NCI-H1105 treated with DMSO at 0.1 percent for 48 hours (cell line): ENCODE results near the gene CARD9.
"Not testable (repeated sequence)": the region's sequence is repeated elsewhere in the genome, so short reads cannot be mapped to it uniquely, and the experiment has no call there.

Experiments
- DNase-seq: peaks from one replicate; lab custom pipeline; 2025; lab: John Stamatoyannopoulos, UW

Gene CARD9

DNA sequence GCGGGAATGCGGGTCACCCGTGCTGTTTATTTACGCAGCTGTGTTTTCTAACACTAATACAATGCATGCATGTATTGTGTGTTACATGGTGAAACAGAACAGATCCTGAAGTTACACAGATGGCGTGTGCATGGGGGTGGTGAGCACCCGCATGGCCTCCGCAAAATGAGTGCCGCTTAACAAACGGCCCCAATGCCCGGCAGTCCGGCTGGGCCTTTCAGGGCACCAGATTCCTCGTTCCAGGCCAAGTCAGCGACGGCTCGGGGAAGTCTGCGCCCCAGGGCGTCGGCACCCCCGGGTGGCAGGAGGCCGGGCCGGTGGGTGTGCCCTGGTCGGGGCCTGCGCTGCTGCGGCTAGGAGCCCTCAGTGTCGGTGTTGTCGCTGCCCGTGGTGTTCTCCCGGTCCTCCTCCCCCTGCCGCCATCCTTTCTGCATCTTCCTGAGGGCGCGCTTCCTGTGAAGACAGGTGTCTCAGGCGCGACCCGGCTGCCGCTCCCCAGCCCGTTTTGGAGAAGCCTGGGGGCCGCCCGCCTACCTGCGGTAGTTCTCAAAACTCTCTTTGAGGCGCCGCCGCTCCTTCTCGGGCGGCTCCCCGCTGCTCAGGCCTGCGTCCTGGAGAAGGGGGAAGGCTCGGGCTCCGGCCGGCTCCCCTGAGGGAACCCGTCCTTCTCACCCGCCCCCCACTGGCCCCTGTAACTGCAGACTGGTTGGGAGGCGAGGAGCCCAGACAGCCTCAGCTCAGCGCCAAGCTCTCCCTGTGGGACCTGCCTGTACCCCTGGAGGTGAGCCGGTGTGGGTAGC, 9.3 kb downstream of the CARD9 start:
- DNase-seq = no peak

DNA sequence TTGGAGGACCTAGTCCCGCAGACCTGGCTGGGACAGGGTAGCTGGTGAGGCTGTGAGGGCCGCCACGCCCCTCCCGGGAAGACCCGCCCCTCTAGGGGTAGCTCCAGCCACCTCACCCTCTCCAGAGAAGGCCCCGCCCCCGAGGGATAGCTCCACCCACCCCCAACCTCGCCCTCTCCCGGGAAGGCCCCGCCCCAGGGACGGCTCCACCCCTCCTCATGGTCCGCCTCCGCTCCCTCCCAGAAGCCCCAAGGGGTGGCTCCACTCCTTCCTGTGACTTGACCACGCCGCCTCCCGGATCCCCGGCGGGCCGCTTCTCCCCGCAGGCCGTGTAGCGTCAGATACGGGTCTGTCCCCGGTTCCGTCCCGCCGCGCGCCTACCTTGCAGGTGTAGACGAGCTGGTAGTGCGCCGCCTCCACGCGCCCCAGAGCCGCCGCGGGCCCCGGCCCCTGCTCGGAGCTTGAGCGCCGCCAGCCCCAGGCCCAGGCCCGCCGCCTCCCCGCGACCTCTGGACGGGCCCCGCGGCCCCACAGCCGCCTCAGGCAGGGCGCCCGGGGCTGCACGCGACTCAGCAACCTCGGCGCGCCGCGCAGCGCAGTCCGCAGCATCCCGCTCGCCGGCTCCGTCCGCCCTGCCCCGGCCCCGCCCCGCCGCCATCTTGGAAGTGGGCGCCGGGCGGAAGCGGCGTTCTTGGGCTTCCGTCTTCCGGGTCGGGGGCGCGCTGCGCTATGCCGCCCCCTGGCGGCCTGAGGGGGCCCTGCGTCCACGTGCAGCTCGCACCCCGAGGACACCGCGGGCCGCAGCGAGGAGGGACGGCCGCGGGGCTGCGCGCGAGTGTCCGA, 10.1 kb downstream of the CARD9 start, which contains the start of gene DNLZ:
Gene DNLZ, minus strand, starts transcription at position 639 of the 843 bp plus-strand sequence. Its CDS starts 30 bp downstream, at position 609.
- peak; percentile 76 for DNase-seq

DNA sequence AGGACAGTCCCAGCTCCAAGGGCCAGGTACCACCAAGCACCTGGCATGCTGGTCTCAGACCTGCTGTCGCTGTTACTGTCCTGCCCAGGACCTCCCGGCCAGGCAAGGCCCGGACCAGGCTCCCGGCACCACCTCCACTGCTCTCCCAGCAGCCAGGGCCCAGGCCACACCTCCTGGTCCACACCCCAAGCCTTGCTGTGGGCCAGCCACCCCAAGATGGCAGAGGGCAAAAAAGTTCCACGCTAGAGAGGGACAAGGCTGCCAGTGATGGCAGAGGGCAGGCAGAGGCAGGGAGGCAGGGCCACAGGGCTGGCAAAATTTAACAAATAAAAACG, 11.1 kb downstream of the CARD9 start:
- no peak for DNase-seq

DNA sequence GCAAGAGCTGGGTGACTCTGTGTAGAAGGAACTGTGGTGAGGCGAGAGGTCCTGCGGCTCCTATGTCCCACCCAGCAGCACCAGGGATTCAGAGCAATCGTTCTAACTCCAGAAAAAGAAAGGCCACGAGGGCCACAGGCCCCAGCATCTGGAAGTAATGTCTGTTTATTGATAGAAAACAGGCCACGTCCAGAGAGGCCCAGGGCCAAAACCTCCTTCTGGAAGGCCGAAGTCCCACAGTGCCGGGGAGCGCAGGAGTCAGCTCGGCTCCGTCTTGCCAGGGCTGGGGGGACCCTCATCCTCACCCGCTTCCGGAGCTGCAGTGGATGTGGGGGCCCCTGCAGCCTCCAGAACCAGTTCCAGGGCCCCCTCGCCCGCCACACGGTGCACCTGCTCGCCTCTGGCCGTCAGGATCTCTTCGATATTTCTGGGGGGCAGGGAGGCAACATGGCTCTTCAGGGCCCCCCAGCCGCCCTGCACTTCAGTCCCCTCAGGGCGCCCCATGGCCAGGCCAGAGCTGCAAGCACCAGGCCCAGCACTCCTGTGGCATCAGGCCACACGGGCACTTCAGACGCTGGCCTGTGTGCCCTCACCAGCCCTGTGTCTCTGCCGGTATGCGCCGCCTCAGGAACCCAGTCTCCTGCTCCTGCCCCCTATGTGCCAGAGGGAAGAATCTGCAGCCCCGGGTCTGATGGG, 11.6 kb downstream of the CARD9 start:
- no peak for DNase-seq

DNA sequence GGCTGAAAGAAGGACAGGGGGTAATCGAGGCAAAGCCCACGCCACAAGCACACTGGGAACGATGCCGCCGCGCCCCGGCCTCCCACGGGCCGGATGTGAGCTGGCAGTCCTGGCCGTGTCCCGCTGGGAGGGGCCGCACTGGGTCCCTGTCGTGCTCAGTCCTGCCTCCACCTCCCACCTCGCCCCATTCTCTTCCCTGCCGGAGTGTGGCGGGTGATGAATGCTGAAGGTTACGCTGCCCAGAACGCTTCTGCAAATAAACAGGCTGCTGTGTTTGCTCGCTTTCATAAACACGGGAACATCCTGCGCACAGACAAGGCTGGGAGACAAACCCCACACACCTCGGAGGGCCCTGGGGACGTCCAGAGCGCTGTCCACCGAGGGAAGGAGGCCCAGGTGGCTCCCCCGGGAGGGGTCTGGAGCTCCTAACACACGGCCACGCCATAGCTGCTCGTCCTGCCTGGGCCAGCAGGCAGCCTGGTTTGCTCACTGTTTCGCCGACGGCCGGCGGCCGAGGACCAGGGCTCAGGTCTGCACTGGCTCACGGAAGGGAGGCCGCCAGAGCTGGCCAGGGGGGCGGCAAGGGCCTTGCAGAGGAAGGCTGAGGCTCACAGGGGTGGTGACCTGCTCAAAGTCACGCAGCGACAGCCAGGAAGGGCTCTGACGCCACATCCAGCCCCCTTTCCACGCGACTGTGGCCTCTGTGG, 12.3 kb downstream of the CARD9 start:
- no peak for DNase-seq

DNA sequence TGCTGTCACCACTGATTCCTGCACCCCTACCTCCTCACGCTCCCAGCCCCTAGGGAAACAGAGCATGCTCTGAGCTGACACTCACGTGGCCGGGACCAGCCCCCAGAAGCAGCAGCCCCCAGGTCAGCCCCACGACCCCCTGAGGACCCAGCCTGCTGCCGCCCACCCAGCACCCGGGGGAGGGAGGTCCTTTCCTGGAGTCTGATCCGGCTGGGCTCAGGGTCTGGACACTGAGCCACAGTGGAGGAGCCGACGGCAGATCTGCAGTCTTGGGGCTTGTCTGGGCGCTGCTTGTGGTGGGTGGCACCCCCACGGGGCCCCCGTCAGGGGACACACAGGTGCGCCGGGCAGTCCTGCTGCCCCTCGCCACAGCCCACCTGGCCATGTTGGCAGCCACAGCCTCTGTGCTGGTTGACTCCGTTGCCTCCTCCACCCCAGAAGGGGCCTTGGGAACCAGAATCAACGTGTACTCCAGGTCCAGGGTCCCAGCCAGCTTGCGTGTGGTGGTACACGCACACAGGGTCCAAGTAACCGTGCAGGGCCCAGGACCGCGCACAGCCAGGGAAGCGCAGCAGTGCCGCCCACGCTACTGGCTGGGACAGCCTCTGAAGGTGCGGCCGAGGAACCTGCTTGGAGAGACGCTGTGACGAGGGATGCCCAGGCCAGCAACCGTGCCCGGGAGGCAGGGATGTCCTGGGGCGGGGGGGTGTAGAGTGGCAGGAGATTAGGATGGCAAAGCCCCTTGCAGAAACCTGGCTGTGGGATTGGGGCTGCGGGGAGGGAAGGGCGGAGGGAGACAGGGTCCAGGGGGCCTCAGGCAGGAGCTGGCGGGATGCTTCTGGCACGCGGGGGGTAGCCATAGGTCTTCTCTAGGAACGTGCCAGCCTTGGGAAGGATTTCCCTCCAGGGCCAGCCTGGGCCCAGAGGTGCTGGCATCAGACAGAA, 13.4 kb downstream of the CARD9 start:
- DNase-seq = no peak

DNA sequence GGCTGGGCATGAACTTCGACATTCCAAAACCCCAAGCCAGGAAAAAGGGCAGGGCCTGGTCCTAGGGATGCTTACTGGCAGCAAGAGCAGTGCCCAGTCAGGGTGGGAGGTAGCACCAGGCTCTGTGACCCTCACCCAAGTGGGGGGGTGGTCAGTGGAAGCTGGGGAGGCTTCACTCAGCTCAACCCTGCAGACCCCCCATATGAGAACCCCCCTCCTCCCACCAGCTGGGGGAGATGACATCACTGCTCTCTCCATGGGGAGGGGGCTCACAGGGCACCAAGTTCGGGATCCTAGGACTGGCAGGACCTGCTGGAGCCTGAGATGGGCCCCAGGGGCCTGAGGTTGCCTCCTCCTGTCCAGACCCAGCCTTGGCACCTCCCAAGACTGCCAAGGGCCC, 14.6 kb downstream of the CARD9 start:
- DNase-seq = no peak

DNA sequence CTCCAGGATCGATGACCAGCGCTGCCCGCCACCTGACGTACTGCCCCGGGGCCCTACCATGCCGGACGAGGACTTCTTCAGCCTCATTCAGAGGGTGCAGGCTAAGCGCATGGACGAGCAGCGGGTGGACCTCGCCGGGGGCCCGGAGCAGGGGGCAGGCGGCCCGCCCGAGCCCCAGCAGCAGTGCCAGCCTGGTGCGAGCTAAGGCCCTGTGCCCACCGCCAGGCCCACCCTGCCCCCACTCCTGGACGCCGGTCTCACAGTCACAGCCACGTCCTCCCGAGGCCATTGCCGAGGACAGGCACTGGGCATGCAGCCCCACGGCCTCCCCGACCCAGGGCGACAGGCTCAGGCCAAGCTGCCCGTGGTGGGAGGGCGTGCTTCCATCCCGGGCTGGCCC, 15.5 kb downstream of the CARD9 start:
- no peak for DNase-seq

DNA sequence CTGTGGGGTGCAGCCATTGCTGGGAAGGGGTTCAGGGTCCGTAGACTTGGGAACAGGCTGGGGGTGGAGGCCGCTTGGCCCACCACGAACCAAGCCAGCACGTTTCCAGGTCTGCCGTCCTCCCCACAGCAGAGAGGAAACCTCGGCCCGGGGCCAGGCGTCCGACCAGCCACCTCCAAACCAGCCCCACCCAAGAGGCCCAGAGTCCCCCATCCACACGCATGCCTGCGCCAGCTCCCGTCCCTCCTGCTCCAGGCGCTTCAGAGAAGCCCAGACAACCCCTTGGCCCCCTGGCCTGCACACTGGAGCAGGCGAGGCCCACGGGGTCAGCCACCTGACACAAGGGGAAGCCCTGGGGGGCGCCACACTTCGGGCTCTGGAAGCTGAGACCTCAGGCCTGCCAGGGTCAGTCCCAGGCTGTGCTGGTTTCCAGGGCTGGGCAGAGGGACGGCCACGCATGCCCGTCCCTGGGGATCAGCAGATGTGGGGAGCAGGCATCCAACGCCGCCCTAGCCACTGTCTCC, 16.2 kb downstream of the CARD9 start:
- no peak for DNase-seq

DNA sequence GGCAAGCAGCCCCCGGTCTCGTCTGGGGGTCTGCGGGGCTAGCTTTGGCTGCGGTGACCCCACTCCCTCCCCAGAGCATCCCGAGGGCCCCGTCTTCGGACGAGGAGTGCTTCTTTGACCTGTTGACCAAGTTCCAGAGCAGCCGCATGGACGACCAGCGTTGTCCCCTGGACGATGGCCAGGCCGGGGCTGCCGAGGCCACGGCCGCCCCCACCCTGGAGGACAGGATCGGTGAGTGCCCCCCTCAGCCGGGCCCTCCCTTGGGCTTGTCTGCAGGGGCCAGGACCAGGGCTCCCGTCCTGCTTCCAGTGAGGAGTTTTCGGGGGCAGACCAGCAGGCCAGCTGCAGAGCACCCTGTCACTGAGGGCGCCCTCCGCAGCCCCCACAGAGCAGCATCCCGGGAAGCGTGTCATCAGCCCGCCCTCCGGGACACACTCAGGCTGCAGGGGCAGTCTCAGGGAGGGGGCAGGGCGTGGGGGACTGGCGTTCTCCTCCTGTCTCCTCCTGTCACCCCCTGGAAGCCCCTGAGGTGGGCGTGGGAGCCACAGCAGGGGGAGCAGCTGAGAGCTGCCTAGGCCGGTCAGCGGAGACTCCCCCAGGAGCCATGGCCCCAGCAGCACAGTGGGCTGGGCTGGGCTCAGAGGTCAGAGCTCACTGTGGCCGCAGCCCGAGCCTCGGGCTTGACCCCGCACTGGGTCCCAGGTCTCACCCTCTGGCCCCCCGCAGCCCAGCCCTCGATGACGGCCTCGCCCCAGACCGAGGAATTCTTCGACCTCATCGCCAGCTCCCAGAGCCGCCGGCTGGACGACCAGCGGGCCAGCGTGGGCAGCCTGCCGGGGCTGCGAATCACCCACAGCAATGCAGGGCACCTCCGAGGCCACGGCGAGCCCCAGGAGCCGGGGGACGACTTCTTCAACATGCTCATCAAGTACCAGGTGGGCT, 17.6 kb downstream of the CARD9 start:
- no peak for DNase-seq

DNA sequence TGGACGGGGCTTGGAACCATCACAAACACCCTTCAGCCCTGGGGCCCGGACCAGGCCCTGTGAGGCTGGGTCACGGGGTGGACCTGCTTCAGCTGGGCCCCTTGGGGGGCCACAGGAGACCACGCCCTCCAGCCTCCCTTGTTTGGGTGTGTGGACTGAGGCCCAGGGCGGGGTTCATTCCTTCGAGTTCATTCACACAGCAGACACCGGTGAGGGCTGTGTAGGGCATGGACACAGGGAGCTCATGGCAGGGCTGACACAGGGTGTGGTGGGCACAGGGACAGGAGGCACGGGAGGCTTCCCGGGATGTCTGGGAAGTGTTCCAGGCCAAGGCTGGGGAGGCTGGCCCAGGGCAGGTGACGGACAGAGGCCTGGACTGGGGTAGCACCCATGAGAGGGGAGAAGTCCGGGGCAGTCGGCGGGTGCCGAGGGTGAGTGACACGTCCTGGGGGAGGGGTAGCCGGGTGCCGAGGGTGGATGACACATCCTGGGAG, 18.8 kb downstream of the CARD9 start:
- no peak for DNase-seq

DNA sequence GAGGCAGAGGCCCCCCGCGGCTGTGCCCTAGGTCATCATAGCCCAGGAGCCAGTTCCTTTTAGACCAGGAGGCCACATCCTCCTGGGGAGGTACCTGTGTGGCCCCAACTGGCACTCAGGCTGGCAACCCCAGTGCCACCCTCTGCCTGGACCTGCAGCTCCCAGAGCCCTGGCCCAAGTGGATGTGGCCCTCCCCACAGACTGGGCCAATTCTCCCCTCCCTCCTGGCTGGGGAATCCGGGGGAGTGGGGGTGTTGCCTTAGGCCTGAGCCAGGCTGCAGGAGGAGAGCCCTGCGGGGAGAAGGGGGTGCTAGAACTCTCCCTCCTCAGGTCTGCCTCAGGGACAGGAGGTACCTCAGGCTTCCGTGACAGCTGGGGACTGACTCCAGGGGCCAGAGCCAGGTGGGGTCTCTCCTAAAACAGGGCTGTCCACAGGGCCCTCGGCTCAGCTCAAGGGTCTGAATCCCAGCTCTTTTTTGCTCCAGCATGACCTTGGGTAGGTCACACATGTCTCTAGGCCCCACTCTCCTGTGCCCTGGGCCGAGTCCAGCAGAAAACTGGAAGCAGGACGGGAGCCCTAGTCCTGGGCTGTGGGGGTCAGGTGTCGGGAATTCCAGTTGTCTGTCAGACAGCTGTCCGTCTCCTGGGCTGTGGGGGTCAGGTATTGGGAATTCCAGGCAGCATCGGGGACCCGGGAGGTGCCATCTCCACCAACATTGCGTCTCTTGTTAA, 19.5 kb downstream of the CARD9 start:
- no peak for DNase-seq

DNA sequence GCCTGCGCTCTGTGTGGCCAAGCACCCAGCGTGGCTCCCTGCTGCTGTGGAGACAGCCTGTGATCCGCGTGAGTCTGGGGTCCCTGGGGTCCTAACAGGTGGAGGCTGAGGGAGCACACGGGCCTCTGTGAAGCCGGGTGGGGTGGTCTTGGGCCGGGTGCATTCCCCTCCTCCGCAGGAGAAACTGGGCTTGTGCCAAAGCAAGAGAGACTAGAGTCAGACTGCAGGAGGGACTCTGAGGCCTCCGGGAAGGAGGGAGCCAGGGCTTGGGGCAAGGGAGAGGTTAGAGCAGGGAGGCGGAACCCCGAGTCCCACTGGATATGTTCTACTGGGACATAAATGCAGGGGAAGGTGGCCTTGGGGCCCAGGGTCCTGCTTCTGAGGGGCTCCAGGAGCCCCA, 20.4 kb downstream of the CARD9 start:
- no peak for DNase-seq

DNA sequence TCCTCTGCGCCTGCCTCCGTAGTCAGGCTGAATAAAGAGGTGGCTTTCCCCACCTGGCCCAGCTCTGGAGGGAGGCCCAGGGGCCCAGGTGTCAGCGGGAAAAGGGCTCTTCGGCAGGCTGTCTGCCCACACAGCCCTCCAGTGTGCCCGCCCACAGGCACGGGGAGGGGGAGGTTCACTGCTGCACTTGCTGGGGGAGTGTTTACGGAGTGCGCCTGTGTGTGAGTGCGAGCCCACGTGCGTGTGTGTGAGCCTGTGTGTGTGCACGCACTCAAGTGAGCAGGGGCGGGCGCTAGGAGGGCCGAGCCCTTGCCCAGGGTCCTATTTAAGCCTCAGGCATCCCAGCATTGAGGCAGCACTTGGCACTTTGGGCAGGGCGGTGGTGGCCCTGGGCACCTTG, 20.8 kb downstream of the CARD9 start:
- DNase-seq = no peak

DNA sequence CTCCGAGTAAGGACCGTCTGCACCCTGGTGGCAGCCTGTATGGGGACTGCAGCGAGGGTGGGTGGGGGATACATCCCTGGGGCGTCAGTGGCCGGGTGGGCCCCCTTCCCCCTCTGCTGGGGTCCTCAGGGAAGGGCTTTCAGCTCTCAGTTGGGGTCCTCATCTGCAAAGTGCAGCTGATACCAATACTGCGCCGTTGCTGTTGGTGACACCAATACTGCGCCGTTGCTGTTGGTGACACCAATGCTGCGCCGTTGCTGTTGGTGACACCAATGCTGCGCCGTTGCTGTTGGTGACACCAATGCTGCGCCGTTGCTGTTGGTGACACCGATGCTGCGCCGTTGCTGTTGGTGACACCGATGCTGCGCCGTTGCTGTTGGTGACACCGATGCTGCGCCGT, 21.6 kb downstream of the CARD9 start:
- DNase-seq = not testable (repeated sequence)

DNA sequence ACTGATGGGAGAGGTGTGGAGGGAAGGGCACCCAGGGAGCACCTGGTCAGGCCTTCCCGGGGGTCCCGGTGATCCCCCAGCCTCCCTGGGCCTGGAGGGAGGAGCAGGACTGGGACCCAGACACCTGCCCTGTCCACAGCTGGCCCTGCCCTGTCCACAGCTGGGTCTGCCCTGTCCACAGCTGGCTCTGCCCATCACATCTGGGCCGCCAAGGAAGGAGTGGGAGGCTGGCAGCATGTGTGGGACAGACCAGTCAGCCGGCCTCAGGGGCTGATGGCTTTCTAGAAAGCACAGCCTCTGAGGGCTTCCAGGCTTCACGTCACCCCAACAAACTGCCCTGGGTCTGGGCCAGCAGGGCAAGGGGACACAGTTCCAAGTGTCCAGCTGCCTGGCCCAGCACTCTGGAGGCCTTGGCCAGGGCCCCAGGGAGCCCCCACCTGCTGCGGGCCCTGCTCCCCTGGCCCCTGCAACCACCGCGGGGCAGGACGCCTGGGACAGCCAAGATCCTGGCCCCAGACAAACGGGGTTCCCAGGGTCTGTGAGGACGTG, 22.1 kb downstream of the CARD9 start:
- no peak for DNase-seq

DNA sequence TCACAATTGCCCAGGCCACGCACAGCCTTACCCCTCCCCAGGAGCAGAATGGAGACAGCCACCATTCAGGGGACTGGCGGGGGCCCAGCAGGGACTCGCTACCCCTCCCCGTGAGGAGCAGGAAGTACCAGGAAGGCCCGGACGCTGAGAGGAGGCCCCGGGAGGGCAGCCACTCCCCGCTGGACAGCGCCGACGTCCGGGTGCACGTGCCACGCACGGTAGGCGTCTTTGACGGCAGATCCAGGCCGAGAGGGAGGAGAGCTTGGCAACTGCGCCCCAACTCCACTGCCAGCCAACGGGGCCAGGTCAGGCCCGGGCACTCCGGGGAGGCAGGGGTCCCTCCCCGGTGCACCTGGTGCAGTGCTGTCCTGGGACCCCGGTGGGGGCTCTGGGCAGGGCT, 23.9 kb downstream of the CARD9 start:
- DNase-seq = no peak

DNA sequence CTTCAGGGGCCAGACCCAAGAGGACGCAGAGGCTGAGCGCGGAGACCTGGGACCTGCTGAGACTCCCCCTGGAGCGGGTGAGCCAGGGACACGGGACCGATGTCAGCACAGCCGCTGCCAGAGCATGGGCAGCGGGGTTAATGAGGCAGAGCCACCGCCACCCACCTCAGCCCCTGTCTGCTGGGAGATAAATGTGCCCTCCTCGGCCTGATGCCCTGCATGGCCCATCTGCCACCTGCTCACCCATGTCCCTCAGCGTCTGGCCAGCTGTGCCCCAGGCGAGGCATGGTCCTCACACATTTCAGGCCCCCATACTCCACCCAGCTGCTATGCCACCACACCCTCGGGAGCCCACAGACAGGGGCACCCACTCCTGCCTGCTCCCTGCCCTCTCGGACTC, 24.8 kb downstream of the CARD9 start:
- no peak for DNase-seq
